Adrenal gland (tissue), 19 donors: ENCODE data around the gene SZRD1. TPM values are rescaled to one million over a fixed set of nuclear protein-coding genes. Genes with fewer than 3 reads are reported as not detected.
A peak's percentile ranks its signal among the peaks of the same experiment; 100 is the strongest.

Source experiments
- DNase-seq, 7 donors: peaks; one replicate each; pipeline ENCODE4 v3.0.0-alpha.2; 2019 to 2020
- H3K27ac ChIP-seq, 5 donors: fragments of 200-600 bp; sonication (generic) in 4 of 5; 1 replicate in 3 of 5; 2 replicates in 2 of 5; pipeline versions ENCODE4 v1.5.1 to v1.8.0; 2016 to 2020; ENCODE audit warnings: mild to moderate bottlenecking in 1 of 5
- H3K27me3 ChIP-seq: fragments of 200-600 bp; 2 replicates; pipeline ENCODE4 v1.8.0; 2021
- H3K36me3 ChIP-seq, 2 donors: fragments of 200-600 bp; replicated peaks in 1 of 2; 1 replicate in 1 of 2; 2 replicates in 1 of 2; pipeline versions ENCODE4 v1.5.1 to v1.8.0; 2018 to 2022
- H3K4me1 ChIP-seq, 2 donors: fragments of 200-600 bp; replicated peaks in 1 of 2; 1 replicate in 1 of 2; 2 replicates in 1 of 2; pipeline versions ENCODE4 v1.5.1 to v1.8.0; 2018 to 2021
- H3K4me3 ChIP-seq, 4 donors: fragments of 200-600 bp; sonication (generic) in 3 of 4; one replicate each; pipeline ENCODE4 v1.5.1; 2016 to 2018
- H3K9me3 ChIP-seq, 3 donors: fragments of 200-600 bp; sonication (generic) in 1 of 3; replicated peaks in 1 of 3; 1 replicate in 2 of 3; 2 replicates in 1 of 3; pipeline versions ENCODE4 v1.5.1 to v1.8.0; 2016 to 2021
- CTCF ChIP-seq, 6 experiments: fragments of 450-650 bp in 4 of 6; fragments of 200-600 bp in 2 of 6; sonication (generic) in 1 of 6; IDR thresholded peaks; 1 replicate in 5 of 6; 2 replicates in 1 of 6; pipeline versions ENCODE4 v1.5.1 to v1.8.0; 2016 to 2021; ENCODE audit warnings: antibody characterized with exemption in 6 of 6, mild to moderate bottlenecking in 2 of 6, moderate library complexity in 1 of 6
- POLR2A ChIP-seq, 2 donors: fragments of 450-650 bp; IDR thresholded peaks; one replicate each; pipeline ENCODE4 v1.6.1; 2017; ENCODE audit warnings: antibody characterized with exemption in 2 of 2, mild to moderate bottlenecking in 2 of 2, moderate library complexity in 1 of 2
- WGBS, 4 donors: extraction: QIAGEN DNeasy Blood & Tissue Kit in 2 of 4; methylation state at CpG; one replicate each; pipeline versions ENCODE4 v1.1.5 to v1.1.7; 2013 to 2017; 5-methylcytosine and 5-hydroxymethylcytosine counted together
- intact Hi-C, 2 donors: fragments of 100-400 bp; cut with DNase I; formaldehyde crosslinking; loops; one replicate each; pipeline versions ENCODE4 v1.14.1 to v1.15.0; 2022 to 2023
- long read RNA-seq, 10 donors: library from polyadenylated mRNA in 3 of 10; unstranded in 2 of 10; stranded (forward) in 1 of 10; transcript quantifications; one replicate each; pipeline ENCODE4 v2.0.0 and lab custom pipeline, GENCODE V29; 2021 to 2026
- polyA plus RNA-seq, 3 donors: library from polyadenylated mRNA; stranded (reverse); fragments of 200-250 nt in 2 of 3; fragments of 350-450 nt in 1 of 3; fragmentation: Illumina TruSeq in 1 of 3; extraction: RNeasy Lipid Tissue Mini Kit (QIAGEN cat#74804) in 1 of 3; gene quantifications; one replicate each; pipeline ENCODE4 v1.2.3, GENCODE V29; 2013 to 2014
- total RNA-seq, 9 donors: library from RNA; depleted of rRNA in 4 of 9; stranded (reverse); fragments of >200 nt in 4 of 9; fragments of 120-200 nt in 1 of 9; fragmentation: NEBNext Ultra II Directional in 1 of 9; extraction: Animal tissue kit (Norgen Biotek cat#: 25700) in 1 of 9; gene quantifications; one replicate each; pipeline versions ENCODE4 v1.1.0 to v1.2.4, GENCODE V29; 2013 to 2023
- donor health status: healthy with polysubstance abuse.
- donor health status: Bipolar disorder and iron deficiency.
- donor health status: DM: yes; HTN: yes; CAD: no.
- donor health status: DM: no; HTN: no; CAD: no.
- donor health status: DM: no; HTN: no; CAD: no.
- donor health status: DM: yes; HTN: yes; CAD: no.

The SZRD1 gene
- total RNA-seq, result 100 to 1,000 TPM in 4 of 9 donors, 10 to 100 TPM in 5; 56.2 to 152 (median 95.5) TPM
- polyA plus RNA-seq, result 10 to 100 TPM; 46.8 to 78.9 (median 64.1) TPM
- long read RNA-seq, donor 1, transcript SZRD1-201 (4 exons, 3,636 nt), result minor isoform, 11 of 113 reads
- long read RNA-seq, donor 1, transcript SZRD1-210 (3 exons, 3,401 nt), result minor isoform, 20 of 113 reads
- long read RNA-seq, donor 1, transcript SZRD1-202 (3 exons, 3,447 nt), result major isoform, 28 of 113 reads
- long read RNA-seq, donor 1, partial matches to known transcripts, result 53 of 113 reads
- long read RNA-seq, donor 1, other reads (novel, unspliced or antisense), result 0 of 113 reads
- long read RNA-seq, donor 2, transcript SZRD1-210 (3 exons, 3,401 nt), result minor isoform, 16 of 107 reads
- long read RNA-seq, donor 2, transcript SZRD1-201 (4 exons, 3,636 nt), result minor isoform, 9 of 107 reads
- long read RNA-seq, donor 2, transcript SZRD1-202 (3 exons, 3,447 nt), result major isoform, 21 of 107 reads
- long read RNA-seq, donor 2, transcript SZRD1-203 (4 exons, 892 nt), result minor isoform, 6 of 107 reads
- long read RNA-seq, donor 2, partial matches to known transcripts, result 54 of 107 reads
- long read RNA-seq, donor 2, other reads (novel, unspliced or antisense), result 0 of 107 reads
- long read RNA-seq, donor 3, transcript SZRD1-202 (3 exons, 3,447 nt), result minor isoform, 15 of 63 reads
- long read RNA-seq, donor 3, transcript SZRD1-201 (4 exons, 3,636 nt), result minor isoform, 7 of 63 reads
- long read RNA-seq, donor 3, transcript SZRD1-210 (3 exons, 3,401 nt), result major isoform, 22 of 63 reads
- long read RNA-seq, donor 3, partial matches to known transcripts, result 15 of 63 reads
- long read RNA-seq, donor 3, other reads (novel, unspliced or antisense), result 0 of 63 reads
- long read RNA-seq, donor 4, transcript SZRD1-201 (4 exons, 3,636 nt), result major isoform, 6 of 25 reads
- long read RNA-seq, donor 4, transcript SZRD1-210 (3 exons, 3,401 nt), result minor isoform, 5 of 25 reads
- long read RNA-seq, donor 4, transcript SZRD1-202 (3 exons, 3,447 nt), result major isoform, 6 of 25 reads
- long read RNA-seq, donor 4, partial matches to known transcripts, result 2 of 25 reads
- long read RNA-seq, donor 4, other reads (novel, unspliced or antisense), result 5 of 25 reads
- long read RNA-seq, donor 5, transcript SZRD1-201 (4 exons, 3,636 nt), result minor isoform, 9 of 117 reads
- long read RNA-seq, donor 5, transcript SZRD1-202 (3 exons, 3,447 nt), result major isoform, 28 of 117 reads
- long read RNA-seq, donor 5, transcript SZRD1-210 (3 exons, 3,401 nt), result minor isoform, 20 of 117 reads
- long read RNA-seq, donor 5, transcript SZRD1-203 (4 exons, 892 nt), result minor isoform, 8 of 117 reads
- long read RNA-seq, donor 5, partial matches to known transcripts, result 11 of 117 reads
- long read RNA-seq, donor 5, other reads (novel, unspliced or antisense), result 41 of 117 reads
- long read RNA-seq, donor 6, partial matches to known transcripts, result 0 of 17 reads
- long read RNA-seq, donor 6, other reads (novel, unspliced or antisense), result 10 of 17 reads
- long read RNA-seq, donor 7, transcript SZRD1-201 (4 exons, 3,636 nt), result minor isoform, 6 of 47 reads
- long read RNA-seq, donor 7, transcript SZRD1-202 (3 exons, 3,447 nt), result major isoform, 13 of 47 reads
- long read RNA-seq, donor 7, transcript SZRD1-210 (3 exons, 3,401 nt), result minor isoform, 9 of 47 reads
- long read RNA-seq, donor 7, transcript SZRD1-203 (4 exons, 892 nt), result minor isoform, 6 of 47 reads
- long read RNA-seq, donor 7, partial matches to known transcripts, result 13 of 47 reads
- long read RNA-seq, donor 7, other reads (novel, unspliced or antisense), result 0 of 47 reads
- long read RNA-seq, donor 8, transcript SZRD1-210 (3 exons, 3,401 nt), result minor isoform, 19 of 144 reads
- long read RNA-seq, donor 8, transcript SZRD1-201 (4 exons, 3,636 nt), result minor isoform, 31 of 144 reads
- long read RNA-seq, donor 8, transcript SZRD1-203 (4 exons, 892 nt), result minor isoform, 13 of 144 reads
- long read RNA-seq, donor 8, transcript SZRD1-202 (3 exons, 3,447 nt), result major isoform, 33 of 144 reads
- long read RNA-seq, donor 8, partial matches to known transcripts, result 48 of 144 reads
- long read RNA-seq, donor 8, other reads (novel, unspliced or antisense), result 0 of 144 reads
- long read RNA-seq, donor 9, transcript SZRD1-210 (3 exons, 3,401 nt), result major isoform, 11 of 90 reads
- long read RNA-seq, donor 9, transcript SZRD1-203 (4 exons, 892 nt), result minor isoform, 9 of 90 reads
- long read RNA-seq, donor 9, transcript SZRD1-201 (4 exons, 3,636 nt), result minor isoform, 10 of 90 reads
- long read RNA-seq, donor 9, transcript SZRD1-202 (3 exons, 3,447 nt), result major isoform, 11 of 90 reads
- long read RNA-seq, donor 9, partial matches to known transcripts, result 49 of 90 reads
- long read RNA-seq, donor 9, other reads (novel, unspliced or antisense), result 0 of 90 reads
- long read RNA-seq, donor 10, transcript SZRD1-201 (4 exons, 3,636 nt), result major isoform, 21 of 108 reads
- long read RNA-seq, donor 10, transcript SZRD1-203 (4 exons, 892 nt), result minor isoform, 10 of 108 reads
- long read RNA-seq, donor 10, transcript SZRD1-202 (3 exons, 3,447 nt), result minor isoform, 17 of 108 reads
- long read RNA-seq, donor 10, transcript SZRD1-210 (3 exons, 3,401 nt), result minor isoform, 17 of 108 reads
- long read RNA-seq, donor 10, partial matches to known transcripts, result 43 of 108 reads
- long read RNA-seq, donor 10, other reads (novel, unspliced or antisense), result 0 of 108 reads

DNA sequence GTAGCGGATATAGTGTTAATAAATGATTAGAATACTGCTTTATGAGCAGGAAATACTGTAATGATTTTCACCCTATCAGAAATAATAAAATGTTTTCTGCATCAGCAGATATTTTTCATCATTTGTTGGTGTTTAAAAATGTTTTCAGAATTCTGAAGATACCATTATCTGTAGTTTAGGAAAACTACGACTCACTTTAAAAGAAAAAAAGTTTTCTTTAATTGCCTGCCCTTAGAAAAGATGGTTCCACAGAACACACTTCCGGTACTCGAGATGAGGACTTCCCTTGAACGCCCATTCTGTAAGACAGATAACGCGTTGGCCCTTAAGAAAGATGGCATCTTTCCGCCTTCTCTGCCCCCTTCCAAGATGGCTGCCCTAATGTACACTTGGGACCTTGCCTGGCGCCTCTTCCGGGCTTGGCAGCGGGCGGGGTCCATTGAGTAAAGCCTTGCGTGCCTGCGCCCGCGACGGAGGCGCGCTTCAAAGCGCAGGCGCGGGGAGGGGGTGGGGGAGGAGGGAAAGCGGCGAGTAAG is at the start of gene SZRD1:
SZRD1 (plus strand) TSS at position 521 of the 536 bp plus-strand sequence. CDS start 16 bp downstream, outside the sequence.
- Histone ChIP-seq H3K27ac (peak within 1 kb of the TSS; percentile 91 to 99 (median 96)), H3K27me3 (no peaks in the 10 kb centered on the region), H3K4me1 (peaks cover 13 to 53% of the 10 kb centered on the region in 2 donors), H3K36me3 (no peaks in the 10 kb centered on the region), H3K4me3 (peak within 1 kb of the TSS; percentile 13 to 91 (median 70)), H3K9me3 (no peaks in the 10 kb centered on the region)
- intact Hi-C loops, result no loop called here
- WGBS, 4 donors, result 2 to 5% (median 2%) methylated on average over 13 to 24 of the region's 24 CpGs
- peak; percentile 96 to 99 (median 97) for DNase-seq
- no peak for TF ChIP-seq POLR2A (IDR thresholded peaks at IDR 0.05)
- TF ChIP-seq CTCF (IDR thresholded peaks at IDR 0.05), result no peak

GRCh38 chr1:16318555-16318954 is 48.5 kb upstream of the SZRD1 start:
- no peak for TF ChIP-seq CTCF (IDR thresholded peaks at IDR 0.05)
- no peak for TF ChIP-seq POLR2A (IDR thresholded peaks at IDR 0.05)
- H3K27ac ChIP-seq, result peak overlapping the region in 3 of 5 donors; percentile 8 to 53 (median 9)
- peaks cover 9 to 40% of the 10 kb centered on the region in 2 donors for H3K4me1 ChIP-seq
- H3K9me3 ChIP-seq, result no peaks in the 10 kb centered on the region
- DNase-seq, result peak; percentile 24 to 72 (median 58)
- intact Hi-C loops, result no loop called here
- H3K27me3 ChIP-seq, result no peaks in the 10 kb centered on the region
- WGBS, 4 donors, result 19 to 57% (median 47%) methylated on average over 3 of the region's 3 CpGs
- peaks cover 0 to 12% of the 10 kb centered on the region in 2 donors for H3K36me3 ChIP-seq
- no peak overlapping the region for H3K4me3 ChIP-seq
